ENCODE results near the gene NAV2. TPM values are rescaled to one million over a fixed set of nuclear protein-coding genes. Genes with fewer than 3 reads are reported as not detected.

The NAV2 gene
- polyA plus RNA-seq, 1 donor from 2014 or later: 3.0 TPM

- no peaks in the 10 kb centered on the region for H3K9me2 ChIP-seq (ENCODE audit: insufficient read depth, low read length)
- H4K20me1 ChIP-seq (ENCODE audit: insufficient read depth): no peaks in the 10 kb centered on the region
- H3K27ac ChIP-seq (ENCODE audit: low read length): no peak overlapping the region
- H3K79me2 ChIP-seq (replicated peaks; ENCODE audit: insufficient read depth, low read length): no peaks in the 10 kb centered on the region
- H3K36me3 ChIP-seq (ENCODE audit: insufficient read depth, low read length): no peaks in the 10 kb centered on the region
- no peak overlapping the region for H3K4me3 ChIP-seq (ENCODE audit: low read length)
- H3K9me3 ChIP-seq (ENCODE audit: low read length): no peaks in the 10 kb centered on the region
- H3K9ac ChIP-seq (ENCODE audit: low read length): no peak overlapping the region
- no peaks in the 10 kb centered on the region for H3K27me3 ChIP-seq (ENCODE audit: insufficient read depth, low read depth, low read length)
- H3K4me2 ChIP-seq (ENCODE audit: low read length): no peak overlapping the region
- no peaks in the 10 kb centered on the region for H3F3A ChIP-seq (ENCODE audit: insufficient read depth, low read length, poor library complexity, severe bottlenecking)
- TF ChIP-seq POLR2AphosphoS5 (IDR thresholded peaks at IDR 0.05): no peak
- H2AFZ ChIP-seq (ENCODE audit: low read depth, low read length): no peak overlapping the region
These were observed 177.7 kb downstream of the NAV2 start for GRCh38 chr11:19890308-19890707.

- TF ChIP-seq EP300 (conservative IDR thresholded peaks at IDR 0.05; ENCODE audit: poor library complexity, severe bottlenecking): no peak
- H3K4me2 ChIP-seq (ENCODE audit: low read length): no peak overlapping the region
- no peaks in the 10 kb centered on the region for H3K79me2 ChIP-seq (replicated peaks; ENCODE audit: insufficient read depth, low read length)
These were observed 178.4 kb downstream of the NAV2 start for GRCh38 chr11:19891022-19891421.

GRCh38 chr11:19892387-19892786, 179.8 kb downstream of the NAV2 start:
- TF ChIP-seq TAF1 (IDR thresholded peaks at IDR 0.05; ENCODE audit: low read depth) (no peak), RAD21 (conservative IDR thresholded peaks at IDR 0.05) (no peak), EZH2 (IDR thresholded peaks at IDR 0.05; ENCODE audit: borderline replicate concordance, insufficient read depth, low read length, poor library complexity, severe bottlenecking) (no peak), MXI1 (conservative IDR thresholded peaks at IDR 0.05; ENCODE audit: poor library complexity, severe bottlenecking) (no peak), SMC3 (conservative IDR thresholded peaks at IDR 0.05; ENCODE audit: poor library complexity) (no peak), CTCF (IDR thresholded peaks at IDR 0.05; ENCODE audit: poor library complexity, severe bottlenecking) (no peak), EP300 (conservative IDR thresholded peaks at IDR 0.05; ENCODE audit: poor library complexity, severe bottlenecking) (no peak), REST (IDR thresholded peaks at IDR 0.05; ENCODE audit: borderline replicate concordance) (no peak), POLR2AphosphoS5 (IDR thresholded peaks at IDR 0.05) (no peak)
- Histone ChIP-seq H3K4me3 (ENCODE audit: low read length) (no peak overlapping the region), H3K9me2 (ENCODE audit: insufficient read depth, low read length) (no peaks in the 10 kb centered on the region), H3K9ac (ENCODE audit: low read length) (no peak overlapping the region), H3K27ac (ENCODE audit: low read length) (no peak overlapping the region), H3K27me3 (ENCODE audit: insufficient read depth, low read depth, low read length) (no peaks in the 10 kb centered on the region), H4K20me1 (ENCODE audit: insufficient read depth) (no peaks in the 10 kb centered on the region), H3K4me2 (ENCODE audit: low read length) (no peak overlapping the region), H3F3A (ENCODE audit: insufficient read depth, low read length, poor library complexity, severe bottlenecking) (no peaks in the 10 kb centered on the region), H3K79me2 (replicated peaks; ENCODE audit: insufficient read depth, low read length) (no peaks in the 10 kb centered on the region), H3K9me3 (ENCODE audit: low read length) (no peaks in the 10 kb centered on the region), H3K36me3 (ENCODE audit: insufficient read depth, low read length) (no peaks in the 10 kb centered on the region), H2AFZ (ENCODE audit: low read depth, low read length) (no peak overlapping the region)

More at GRCh38 chr11:19891022-19891421, 178.4 kb downstream of the NAV2 start:
- Histone ChIP-seq H3K9me2 (ENCODE audit: insufficient read depth, low read length) (no peaks in the 10 kb centered on the region), H3K9me3 (ENCODE audit: low read length) (no peaks in the 10 kb centered on the region), H3K9ac (ENCODE audit: low read length) (no peak overlapping the region), H4K20me1 (ENCODE audit: insufficient read depth) (no peaks in the 10 kb centered on the region), H3F3A (ENCODE audit: insufficient read depth, low read length, poor library complexity, severe bottlenecking) (no peaks in the 10 kb centered on the region), H2AFZ (ENCODE audit: low read depth, low read length) (no peak overlapping the region), H3K27me3 (ENCODE audit: insufficient read depth, low read depth, low read length) (no peaks in the 10 kb centered on the region), H3K36me3 (ENCODE audit: insufficient read depth, low read length) (no peaks in the 10 kb centered on the region), H3K27ac (ENCODE audit: low read length) (no peak overlapping the region), H3K4me3 (ENCODE audit: low read length) (no peak overlapping the region)

Data from neural cell (in vitro differentiated cells).